ENCODE results near the gene KLHL41. TPM values are rescaled to one million over a fixed set of nuclear protein-coding genes. Genes with fewer than 3 reads are reported as not detected.

Gene KLHL41
- total and polyA plus RNA-seq, 2 of the 13 experiments (the other 11 are each of a cell fraction or from before 2014, with no cell fraction given) = 0.07 to 0.31 TPM

GRCh38 chr2:169485650-169486138, 23.8 kb upstream of the KLHL41 start (continued):
- TF ChIP-seq GFI1 (CRISPR knock-in tag; IDR thresholded peaks at IDR 0.05; ENCODE audit: borderline replicate concordance) = peak; percentile 97
- no peak for TF ChIP-seq NBN (conservative IDR thresholded peaks at IDR 0.05)
- TF ChIP-seq TGIF2 (CRISPR knock-in tag; IDR thresholded peaks at IDR 0.05) = no peak
- TF ChIP-seq CSRNP1 (CRISPR knock-in tag; IDR thresholded peaks at IDR 0.05) = no peak
- no peak for TF ChIP-seq ZNF512B (CRISPR knock-in tag; IDR thresholded peaks at IDR 0.05; ENCODE audit: borderline replicate concordance)
- no peak for TF ChIP-seq ZNF124 (CRISPR knock-in tag; IDR thresholded peaks at IDR 0.05)
- no peak for TF ChIP-seq LRRFIP1 (CRISPR knock-in tag; conservative IDR thresholded peaks at IDR 0.05)
- TF ChIP-seq GABPA (IDR thresholded peaks at IDR 0.05; ENCODE audit: low read depth, low read length) = no peak
- TF ChIP-seq GABPA (CRISPR knock-in tag; IDR thresholded peaks at IDR 0.05; ENCODE audit: low read depth) = peak; percentile 28; the same call in 1 of the 2 replicates
- TF ChIP-seq SMARCE1 (IDR thresholded peaks at IDR 0.05; ENCODE audit: borderline replicate concordance) = no peak
- TF ChIP-seq DMTF1 (CRISPR knock-in tag; IDR thresholded peaks at IDR 0.05) = no peak
- no peak for TF ChIP-seq FUBP1 (CRISPR knock-in tag; IDR thresholded peaks at IDR 0.05; ENCODE audit: borderline replicate concordance)
- TF ChIP-seq ZNF333 (CRISPR knock-in tag; IDR thresholded peaks at IDR 0.05; ENCODE audit: borderline replicate concordance) = no peak
- TF ChIP-seq SOX6 (IDR thresholded peaks at IDR 0.05) = no peak
- peak; percentile 29; the same call in 1 of the 2 replicates for TF ChIP-seq SOX6 (CRISPR knock-in tag; IDR thresholded peaks at IDR 0.05)
- TF ChIP-seq SP1 (IDR thresholded peaks at IDR 0.05) = no peak
- no peak for TF ChIP-seq SP1 (CRISPR knock-in tag; IDR thresholded peaks at IDR 0.05)
- TF ChIP-seq IKZF1 (IDR thresholded peaks at IDR 0.05) = no peak
- no peak for TF ChIP-seq PHF8 (CRISPR knock-in tag; IDR thresholded peaks at IDR 0.05)
- peak; percentile 41 for TF ChIP-seq XRCC5 (optimal IDR thresholded peaks at IDR 0.05; ENCODE audit: low read length)
- no peak for TF ChIP-seq ZNF546 (CRISPR knock-in tag; conservative IDR thresholded peaks at IDR 0.05)
- no peak for TF ChIP-seq SUZ12 (IDR thresholded peaks at IDR 0.05; ENCODE audit: low read depth, low read length)

Measured in HepG2 (cell line).